Naive thymus-derived CD4-positive, alpha-beta T cell (primary cell): Measurements from ENCODE around the gene SPPL2C. TPM values are rescaled to one million over a fixed set of nuclear protein-coding genes. Genes with fewer than 3 reads are reported as not detected.

Experiments used
- ATAC-seq: fragments of 150-1000 bp; cut with Tn5 transposase; 2 replicates; pipeline ENCODE4 v1.10.0; 2021; ENCODE audit warnings: mild to moderate bottlenecking, moderate library complexity
- CTCF ChIA-PET: fragments of 350-600 bp; sonication (Branson Sonifier 250); formaldehyde crosslinking; loops from one replicate; lab custom pipeline; 2021; ENCODE audit warnings: antibody characterized with exemption; lab: Charles Lee
- POLR2A ChIA-PET: fragments of 350-600 bp; sonication (Branson Sonifier 250); formaldehyde crosslinking; loops from one replicate; lab custom pipeline; 2021; ENCODE audit warnings: antibody characterized with exemption, inconsistent platforms; lab: Charles Lee
- DNase-seq, 9 donors: peaks; one replicate each; pipeline versions ENCODE4 v3.0.0 to v3.0.0-alpha.2; 2020 to 2022; ENCODE audit warnings: mixed read lengths in 1 of 9
- H3K27ac ChIP-seq: one replicate; pipeline ENCODE4 v1.7.0; 2013; ENCODE audit warnings: mild to moderate bottlenecking, low read depth, low read length, moderate library complexity
- H3K27me3 ChIP-seq, 2 donors: one replicate each; pipeline ENCODE4 v1.7.0; 2013; ENCODE audit warnings: low read length in 2 of 2, mild to moderate bottlenecking in 2 of 2, moderate library complexity in 2 of 2; ENCODE audit not compliant: control insufficient read depth in 2 of 2, insufficient read depth in 2 of 2
- H3K36me3 ChIP-seq, 3 experiments: 1 replicate in 2 of 3; 2 replicates in 1 of 3; pipeline ENCODE4 v1.7.0; 2013; ENCODE audit warnings: low read length in 3 of 3, mild to moderate bottlenecking in 3 of 3, moderate library complexity in 1 of 3; ENCODE audit not compliant: insufficient read depth in 3 of 3, control insufficient read depth in 2 of 3
- H3K4me1 ChIP-seq, 2 donors: one replicate each; pipeline ENCODE4 v1.7.0; 2013; ENCODE audit warnings: low read length in 2 of 2, mild to moderate bottlenecking in 2 of 2, moderate library complexity in 1 of 2; ENCODE audit not compliant: control insufficient read depth in 2 of 2, insufficient read depth in 2 of 2
- H3K4me3 ChIP-seq: 2 replicates; pipeline ENCODE4 v1.7.0; 2013; ENCODE audit warnings: mild to moderate bottlenecking, low read length
- H3K9me3 ChIP-seq, 3 experiments: 1 replicate in 2 of 3; 2 replicates in 1 of 3; pipeline ENCODE4 v1.7.0; 2013; ENCODE audit warnings: low read length in 3 of 3; ENCODE audit not compliant: control insufficient read depth in 2 of 3
- H3K27ac Mint-ChIP-seq, 9 donors: one replicate each; pipeline ENCODE4 v1.8.0; 2020 to 2022; ENCODE audit warnings: mixed read lengths in 9 of 9, mild to moderate bottlenecking in 8 of 9, moderate library complexity in 5 of 9, inconsistent platforms in 2 of 9
- H3K27me3 Mint-ChIP-seq, 5 donors: one replicate each; pipeline ENCODE4 v1.8.0; 2021 to 2022; ENCODE audit warnings: mixed read lengths in 5 of 5, mild to moderate bottlenecking in 1 of 5
- H3K36me3 Mint-ChIP-seq, 5 donors: one replicate each; pipeline ENCODE4 v1.8.0; 2020 to 2022; ENCODE audit warnings: mixed read lengths in 5 of 5, mild to moderate bottlenecking in 3 of 5, inconsistent platforms in 1 of 5
- H3K4me1 Mint-ChIP-seq, 7 donors: one replicate each; pipeline ENCODE4 v1.8.0; 2020 to 2022; ENCODE audit warnings: mixed read lengths in 7 of 7, mild to moderate bottlenecking in 3 of 7, inconsistent platforms in 1 of 7
- H3K4me3 Mint-ChIP-seq, 10 donors: one replicate each; pipeline ENCODE4 v1.8.0; 2020 to 2022; ENCODE audit warnings: mild to moderate bottlenecking in 10 of 10, mixed read lengths in 10 of 10, moderate library complexity in 6 of 10, inconsistent platforms in 2 of 10
- H3K9me3 Mint-ChIP-seq, 11 donors: one replicate each; pipeline ENCODE4 v1.8.0; 2020 to 2022; ENCODE audit warnings: mixed read lengths in 11 of 11, mild to moderate bottlenecking in 4 of 11, inconsistent platforms in 1 of 11, moderate library complexity in 1 of 11
- intact Hi-C, 2 donors: fragments of 100-400 bp; cut with micrococcal nuclease; formaldehyde crosslinking; loops; one replicate each; pipeline ENCODE4 v1.15.1; 2023
- polyA plus RNA-seq, 2 donors: library from polyadenylated mRNA; unstranded; fragments of 300-500 nt; fragmentation: Illumina TruSeq; gene quantifications; one replicate each; pipeline ENCODE4 v1.2.3, GENCODE V29; 2021
- total RNA-seq, 6 experiments: library from RNA in 5 of 6; stranded (reverse) in 5 of 6; gene quantifications; 1 replicate in 5 of 6; 2 replicates in 1 of 6; pipeline ENCODE4 v1.2.3 and lab custom pipeline; 2021 to 2026

Gene SPPL2C
- total and polyA plus RNA-seq, 7 experiments from 2014 or later: not detected

- Histone ChIP-seq H3K27me3 (peaks cover 18 to 19% of the 10 kb centered on the region in 2 donors), H3K4me1 (peaks cover 7 to 27% of the 10 kb centered on the region in 2 donors), H3K36me3 (no peaks in the 10 kb centered on the region), H3K27ac (peak within 1 kb of the TSS; percentile 26), H3K9me3 (no peaks in the 10 kb centered on the region), H3K4me3 (peak within 1 kb of the TSS; percentile 75)
- POLR2A ChIA-PET: no interaction called here
- Mint-ChIP-seq H3K27ac (peak within 1 kb of the TSS in 8 of 9 donors; percentile 12 to 89 (median 68)), H3K9me3 (no peaks in the 10 kb centered on the region), H3K27me3 (peaks cover 18 to 68% (median 18%) of the 10 kb centered on the region in 5 donors), H3K4me1 (peaks cover 6 to 32% (median 22%) of the 10 kb centered on the region in 7 donors), H3K36me3 (no peaks in the 10 kb centered on the region), H3K4me3 (peak within 1 kb of the TSS; percentile 86 to 96 (median 92))
- ATAC-seq: peak; percentile 96
- intact Hi-C loops: loop anchor here (1.0 to 10.0 kb wide), 4 partner anchors 51 to 373 kb away; partner anchors contain the start of gene CRHR1 (in 1 of the 2)
- CTCF ChIA-PET: interaction anchor here (0.7 kb wide), 3 partner anchors 13 to 1754 kb away, joined by 3 read pairs; no protein-coding TSS in a partner anchor
- DNase-seq: peak; percentile 65 to 89 (median 80)
Measured at GRCh38 chr17:45894022-45894784, 49.5 kb downstream of the SPPL2C start, which contains the start of gene MAPT. Gene MAPT, plus strand, starts transcription at chr17:45894554. Its CDS starts 67,784 bp downstream, at chr17:45962338.

- H3K4me1 Mint-ChIP-seq: peaks cover 6 to 32% (median 22%) of the 10 kb centered on the region in 7 donors
- DNase-seq (peak in 7 of 9 donors; percentile 12 to 29 (median 26)), ATAC-seq (peak; percentile 33)
- CTCF ChIA-PET: no interaction called here
- H3K36me3 ChIP-seq: no peaks in the 10 kb centered on the region
- H3K27ac Mint-ChIP-seq: peak overlapping the region in 3 of 9 donors; percentile 48 to 59 (median 51)
- POLR2A ChIA-PET: no interaction called here
- H3K4me1 ChIP-seq: peaks cover 7 to 27% of the 10 kb centered on the region in 2 donors
- no peak overlapping the region for H3K27ac ChIP-seq
- peak overlapping the region; percentile 75 for H3K4me3 ChIP-seq
- intact Hi-C loops: loop anchor here (10.0 kb wide), 2 partner anchors 49 to 111 kb away; partner anchors contain the start of gene CRHR1 (in 1 of the 2)
- no peaks in the 10 kb centered on the region for H3K36me3 Mint-ChIP-seq
- no peaks in the 10 kb centered on the region for H3K9me3 Mint-ChIP-seq
- no peaks in the 10 kb centered on the region for H3K9me3 ChIP-seq
- H3K27me3 ChIP-seq: peaks cover 20 to 30% of the 10 kb centered on the region in 2 donors
- H3K4me3 Mint-ChIP-seq: peak overlapping the region; percentile 85 to 94 (median 88)
- peaks cover 27 to 77% (median 30%) of the 10 kb centered on the region in 5 donors for H3K27me3 Mint-ChIP-seq
Measured at GRCh38 chr17:45895304-45895968, 50.8 kb downstream of the SPPL2C start.

GRCh38 chr17:45895969-45896785 is 51.5 kb downstream of the SPPL2C start:
- ATAC-seq (no peak), DNase-seq (no peak)
- Mint-ChIP-seq H3K4me3 (peak overlapping the region; percentile 59 to 94 (median 88)), H3K9me3 (no peaks in the 10 kb centered on the region), H3K27me3 (peaks cover 35 to 78% (median 36%) of the 10 kb centered on the region in 5 donors), H3K27ac (peak overlapping the region in 3 of 9 donors; percentile 51 to 76 (median 59)), H3K36me3 (no peaks in the 10 kb centered on the region), H3K4me1 (peaks cover 6 to 32% (median 22%) of the 10 kb centered on the region in 7 donors)
- H3K4me1 ChIP-seq: peaks cover 7 to 27% of the 10 kb centered on the region in 2 donors
- no peak overlapping the region for H3K27ac ChIP-seq
- intact Hi-C loops: loop anchor here (10.0 kb wide), 2 partner anchors 49 to 111 kb away; partner anchors contain the start of gene CRHR1 (in 1 of the 2)
- POLR2A ChIA-PET: no interaction called here
- peaks cover 20 to 34% of the 10 kb centered on the region in 2 donors for H3K27me3 ChIP-seq
- H3K36me3 ChIP-seq: no peaks in the 10 kb centered on the region
- H3K9me3 ChIP-seq: no peaks in the 10 kb centered on the region
- peak overlapping the region; percentile 75 for H3K4me3 ChIP-seq
- CTCF ChIA-PET: no interaction called here

Other genes with a start within 250 kb of the SPPL2C start
- gene CRHR1, start 60.6 kb upstream of the SPPL2C start, total RNA-seq: not detected
- gene CRHR1, start 60.6 kb upstream of the SPPL2C start, polyA plus RNA-seq: not detected
- 1 to 10 TPM in 3 of 5 experiments, under 1 TPM in 2; 0.27 to 1.3 (median 1.1) TPM for gene MAPT, start 49.7 kb downstream of the SPPL2C start, total RNA-seq
- under 1 TPM; 0.12 to 0.80 TPM for gene MAPT, start 49.7 kb downstream of the SPPL2C start, polyA plus RNA-seq
- gene STH, start 154.4 kb downstream of the SPPL2C start, total RNA-seq: not detected
- not detected for gene STH, start 154.4 kb downstream of the SPPL2C start, polyA plus RNA-seq